ENCODE data around the gene CHADL.
"Not testable (repeated sequence)": the region's sequence is repeated elsewhere in the genome, so short reads cannot be mapped to it uniquely, and the experiment has no call there.

Gene CHADL

DNA sequence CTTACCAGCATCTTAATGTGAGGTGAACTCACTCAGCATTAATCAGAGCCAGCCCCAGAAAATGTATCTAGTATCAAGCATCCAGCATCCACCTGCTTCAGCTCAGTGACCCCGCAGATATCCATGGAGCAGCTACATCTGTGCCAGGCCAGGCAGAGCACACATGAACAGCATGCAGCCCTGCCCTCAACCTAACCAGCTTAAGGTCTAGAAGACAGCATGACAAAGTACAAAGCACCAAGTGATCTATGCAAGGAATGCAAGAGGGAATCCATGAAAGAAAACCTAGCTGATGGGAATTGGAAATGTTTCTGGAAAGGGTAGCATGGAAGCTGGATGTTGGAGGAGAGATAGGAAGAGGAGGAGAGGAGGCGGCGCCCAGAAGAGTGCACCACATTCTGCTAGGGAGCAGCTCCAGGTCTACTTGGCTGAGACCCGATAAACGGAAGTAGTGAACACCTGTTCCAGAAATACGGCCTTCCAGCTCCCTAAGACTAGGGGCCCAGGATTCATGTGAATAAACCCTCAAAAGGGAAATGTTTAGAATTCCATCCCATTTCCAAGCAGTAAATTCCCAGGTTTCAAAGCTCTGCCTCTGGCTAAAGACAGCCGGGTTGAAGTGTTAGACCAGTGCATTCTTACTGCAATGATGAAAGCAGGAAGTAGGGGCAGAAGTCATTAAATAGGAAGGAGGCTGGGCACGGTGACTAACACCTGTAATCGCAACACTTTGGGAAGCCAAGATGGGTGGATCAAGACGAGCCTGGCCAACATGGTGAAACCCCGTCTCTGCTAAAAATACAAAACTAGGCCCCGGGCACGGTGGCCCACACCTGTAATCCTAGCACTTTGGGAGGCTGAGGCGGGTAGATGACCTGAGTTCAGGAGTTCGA, 59.1 kb downstream of the CHADL start:
- peak; percentile 61 to 79 for DNase-seq

DNA sequence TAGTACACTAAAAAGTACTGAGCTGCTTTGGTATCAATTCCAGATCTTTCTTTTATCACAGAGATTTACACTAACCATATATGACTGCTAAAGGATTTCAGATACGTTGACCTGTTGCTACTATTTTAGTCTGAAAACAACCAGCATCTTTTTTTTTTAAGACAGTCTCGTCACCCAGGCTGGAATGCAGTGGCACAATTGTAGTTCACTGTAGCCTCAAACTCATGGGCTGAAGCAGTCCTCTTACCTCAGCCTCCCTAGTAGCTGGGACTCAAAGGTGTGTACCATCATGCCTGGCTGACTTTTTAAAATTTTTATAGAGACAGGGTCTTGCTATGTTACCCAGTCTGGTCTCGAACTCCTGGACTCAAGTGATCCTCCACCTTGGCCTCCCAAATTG, 59.8 kb downstream of the CHADL start:
- no peak for DNase-seq

DNA sequence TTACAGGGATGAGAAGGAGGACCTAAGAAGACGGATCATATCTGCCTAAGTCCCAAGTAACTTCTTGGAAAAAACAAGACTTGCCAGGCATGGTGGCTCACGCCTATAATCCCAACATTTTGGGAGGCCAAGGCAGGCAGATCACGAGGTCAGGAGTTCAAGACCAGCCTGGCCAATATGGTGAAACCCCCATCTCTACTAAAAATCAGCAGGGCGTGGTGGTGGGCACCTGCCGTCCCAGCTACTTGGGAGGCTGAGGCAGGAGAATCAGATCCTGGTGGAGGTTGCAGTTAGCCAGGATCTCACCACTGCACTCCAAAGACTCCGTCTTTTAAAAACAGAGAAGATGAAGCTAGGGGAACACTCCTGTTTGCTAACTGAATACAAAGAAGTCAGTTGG, 60.4 kb downstream of the CHADL start:
- not testable (repeated sequence) for DNase-seq

All from inflammatory macrophage (primary cell).